Thyroid gland (tissue), 4 donors: ENCODE results near the gene CPD.

Source experiments
- CTCF ChIP-seq, 6 experiments: fragments of 200-600 bp in 3 of 6; fragments of 450-650 bp in 3 of 6; sonication (generic) in 3 of 6; IDR thresholded peaks; one replicate each; pipeline ENCODE4 v1.5.1; 2016 to 2019; ENCODE audit warnings: antibody characterized with exemption in 6 of 6, mild to moderate bottlenecking in 2 of 6, inconsistent platforms in 1 of 6, moderate library complexity in 1 of 6
- POLR2A ChIP-seq, 2 donors: fragments of 450-650 bp; IDR thresholded peaks; one replicate each; pipeline ENCODE4 v1.6.1; 2017; ENCODE audit warnings: antibody characterized with exemption in 2 of 2, mild to moderate bottlenecking in 2 of 2, moderate library complexity in 1 of 2

GRCh38 chr17:30354701-30355100, 24.0 kb upstream of the CPD start:
- TF ChIP-seq CTCF (IDR thresholded peaks at IDR 0.05) (no peak), POLR2A (IDR thresholded peaks at IDR 0.05) (no peak)
